Nephron progenitor cell (in vitro differentiated cells): ENCODE results near the gene SBF2.

Experiments
- DNase-seq: peaks from one replicate; pipeline ENCODE4 v3.0.0; 2021
- H3K27ac Mint-ChIP-seq: 2 replicates; pipeline ENCODE4 v1.8.0; 2021; ENCODE audit warnings: mild to moderate bottlenecking, moderate library complexity, mixed read lengths
- H3K27me3 Mint-ChIP-seq: 2 replicates; pipeline ENCODE4 v1.8.0; 2021; ENCODE audit warnings: mild to moderate bottlenecking, low read depth, mixed read lengths; ENCODE audit not compliant: poor library complexity
- H3K36me3 Mint-ChIP-seq: 2 replicates; pipeline ENCODE4 v1.8.0; 2021; ENCODE audit warnings: low read depth, mixed read lengths
- H3K4me1 Mint-ChIP-seq: 2 replicates; pipeline ENCODE4 v1.8.0; 2021; ENCODE audit warnings: mixed read lengths
- H3K4me3 Mint-ChIP-seq: 2 replicates; pipeline ENCODE4 v1.8.0; 2021; ENCODE audit warnings: mild to moderate bottlenecking, moderate library complexity, mixed read lengths
- H3K9me3 Mint-ChIP-seq: 2 replicates; pipeline ENCODE4 v1.8.0; 2021; ENCODE audit warnings: mild to moderate bottlenecking, moderate library complexity, mixed read lengths
- TF ChIP-seq, protein P1 (sequence below): fragments of 200-600 bp; sonication (generic); IDR thresholded peaks from 2 replicates; pipeline ENCODE4 v1.5.0; 2021; ENCODE audit warnings: antibody characterized with exemption

The SBF2 gene

DNA sequence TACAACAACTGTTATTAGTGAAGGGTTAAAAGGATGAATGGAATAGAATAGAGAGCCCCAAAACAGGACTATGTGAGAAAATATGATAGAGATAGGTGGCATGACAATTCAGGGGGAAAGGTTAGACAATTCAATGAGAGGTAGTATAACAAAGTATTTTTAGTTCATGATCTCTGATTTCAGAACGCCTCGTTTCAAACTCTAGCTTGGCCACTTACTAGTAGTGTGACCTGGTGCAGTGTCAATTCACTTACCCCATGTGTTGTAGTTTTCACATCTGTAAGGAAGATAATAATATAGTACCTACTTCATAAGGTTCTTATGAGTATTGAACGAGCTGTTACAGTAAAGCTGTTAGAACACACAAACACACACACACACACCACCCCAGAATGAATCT, 322.1 kb downstream of the SBF2 start:
- H3K27me3 Mint-ChIP-seq = no peaks in the 10 kb centered on the region
- H3K9me3 Mint-ChIP-seq = no peaks in the 10 kb centered on the region
- H3K4me3 Mint-ChIP-seq = no peak overlapping the region
- TF ChIP-seq, protein P1, sequence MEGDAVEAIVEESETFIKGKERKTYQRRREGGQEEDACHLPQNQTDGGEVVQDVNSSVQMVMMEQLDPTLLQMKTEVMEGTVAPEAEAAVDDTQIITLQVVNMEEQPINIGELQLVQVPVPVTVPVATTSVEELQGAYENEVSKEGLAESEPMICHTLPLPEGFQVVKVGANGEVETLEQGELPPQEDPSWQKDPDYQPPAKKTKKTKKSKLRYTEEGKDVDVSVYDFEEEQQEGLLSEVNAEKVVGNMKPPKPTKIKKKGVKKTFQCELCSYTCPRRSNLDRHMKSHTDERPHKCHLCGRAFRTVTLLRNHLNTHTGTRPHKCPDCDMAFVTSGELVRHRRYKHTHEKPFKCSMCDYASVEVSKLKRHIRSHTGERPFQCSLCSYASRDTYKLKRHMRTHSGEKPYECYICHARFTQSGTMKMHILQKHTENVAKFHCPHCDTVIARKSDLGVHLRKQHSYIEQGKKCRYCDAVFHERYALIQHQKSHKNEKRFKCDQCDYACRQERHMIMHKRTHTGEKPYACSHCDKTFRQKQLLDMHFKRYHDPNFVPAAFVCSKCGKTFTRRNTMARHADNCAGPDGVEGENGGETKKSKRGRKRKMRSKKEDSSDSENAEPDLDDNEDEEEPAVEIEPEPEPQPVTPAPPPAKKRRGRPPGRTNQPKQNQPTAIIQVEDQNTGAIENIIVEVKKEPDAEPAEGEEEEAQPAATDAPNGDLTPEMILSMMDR = no peak
- H3K36me3 Mint-ChIP-seq = peaks cover 10% of the 10 kb centered on the region
- DNase-seq = no peak
- no peak overlapping the region for H3K27ac Mint-ChIP-seq
- H3K4me1 Mint-ChIP-seq = no peaks in the 10 kb centered on the region

DNA sequence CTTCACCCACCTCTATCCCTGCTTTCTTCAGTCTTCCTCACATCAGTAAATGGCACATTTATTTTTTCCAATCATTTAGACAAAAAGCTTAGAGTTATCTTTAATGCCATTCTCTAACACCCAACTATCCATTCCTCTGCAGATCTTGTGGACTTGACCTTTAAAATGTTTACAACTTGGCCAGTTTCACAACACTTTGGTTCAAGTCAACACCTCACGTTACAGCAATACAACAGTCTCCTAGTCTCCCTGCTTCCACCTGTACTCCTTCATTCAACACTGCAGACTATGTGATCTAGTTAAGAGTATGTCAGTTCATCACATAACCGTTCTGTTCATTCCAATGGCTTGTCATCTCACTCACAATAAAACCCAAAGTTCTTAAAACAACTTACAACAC, 325.0 kb downstream of the SBF2 start:
- TF ChIP-seq, protein P1 = no peak
- H3K36me3 Mint-ChIP-seq = peaks cover 13% of the 10 kb centered on the region
- no peak overlapping the region for H3K27ac Mint-ChIP-seq
- H3K4me1 Mint-ChIP-seq = no peaks in the 10 kb centered on the region
- no peaks in the 10 kb centered on the region for H3K27me3 Mint-ChIP-seq
- H3K4me3 Mint-ChIP-seq = no peak overlapping the region
- H3K9me3 Mint-ChIP-seq = peaks cover 7% of the 10 kb centered on the region
- no peak for DNase-seq

DNA sequence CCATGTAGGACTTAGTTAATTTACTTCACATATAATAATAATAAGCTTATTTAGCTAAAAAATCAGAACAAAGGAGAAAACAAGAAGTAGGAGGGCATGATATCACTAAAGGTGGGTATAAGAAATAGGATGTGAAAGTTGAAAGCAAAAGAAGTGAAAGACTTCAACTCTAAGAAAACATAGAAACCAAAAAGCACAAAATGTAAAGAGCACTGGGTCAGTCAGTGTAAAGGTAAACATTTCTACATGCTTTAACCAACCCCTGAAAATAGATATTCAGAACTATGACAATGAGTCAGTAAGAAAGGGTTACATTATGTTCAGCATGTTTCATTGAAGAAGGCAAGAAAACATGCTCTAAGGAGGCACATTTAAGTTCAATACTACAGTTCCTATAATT, 331.3 kb downstream of the SBF2 start:
- TF ChIP-seq, protein P1 = no peak
- no peaks in the 10 kb centered on the region for H3K4me1 Mint-ChIP-seq
- H3K36me3 Mint-ChIP-seq = peaks cover 59% of the 10 kb centered on the region
- DNase-seq = no peak
- no peaks in the 10 kb centered on the region for H3K27me3 Mint-ChIP-seq
- peaks cover 7% of the 10 kb centered on the region for H3K9me3 Mint-ChIP-seq
- H3K4me3 Mint-ChIP-seq = no peak overlapping the region
- H3K27ac Mint-ChIP-seq = no peak overlapping the region

DNA sequence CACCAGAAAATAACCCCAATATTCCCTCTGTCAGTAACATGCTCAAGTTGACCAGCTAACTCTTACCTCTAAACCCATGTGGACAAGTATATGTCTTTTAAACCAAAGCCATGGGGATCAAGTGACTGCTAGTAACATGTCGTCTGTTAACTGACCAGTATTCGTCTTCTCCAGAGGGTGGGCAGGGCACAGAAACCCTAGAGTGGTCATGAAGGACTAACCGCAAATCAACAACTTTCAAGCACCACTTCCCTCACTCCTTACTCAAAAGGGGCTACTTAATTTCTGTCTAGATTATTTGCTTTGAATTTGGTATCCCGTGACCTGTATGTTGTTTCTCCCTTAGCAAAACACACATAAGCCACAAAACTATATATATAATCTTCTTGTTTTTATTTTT, 336.9 kb downstream of the SBF2 start:
- Mint-ChIP-seq H3K27me3 (no peaks in the 10 kb centered on the region), H3K4me3 (no peak overlapping the region), H3K27ac (no peak overlapping the region), H3K9me3 (no peaks in the 10 kb centered on the region), H3K4me1 (peaks cover 4% of the 10 kb centered on the region), H3K36me3 (peaks cover 34% of the 10 kb centered on the region)
- DNase-seq = no peak
- TF ChIP-seq, protein P1 = no peak

DNA sequence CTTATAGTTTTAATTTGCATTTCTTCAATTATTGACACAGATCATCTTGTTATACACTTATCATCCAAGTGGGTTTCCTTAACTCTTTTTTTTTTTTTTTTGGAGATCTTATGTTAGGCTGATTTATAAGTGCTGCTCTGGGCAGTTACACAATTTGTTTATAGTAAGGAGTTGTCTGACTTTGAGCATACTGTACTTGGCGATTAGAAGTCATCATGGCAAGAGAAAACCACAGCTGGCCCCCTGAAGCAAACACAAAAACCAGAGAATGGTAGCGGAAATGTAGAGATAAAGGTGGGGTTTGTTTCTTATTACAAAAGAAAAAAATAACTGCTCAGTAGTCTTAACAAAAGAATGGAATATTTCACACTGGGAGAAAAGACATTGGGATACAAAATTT, 337.5 kb downstream of the SBF2 start:
- H3K36me3 Mint-ChIP-seq = peaks cover 28% of the 10 kb centered on the region
- no peak overlapping the region for H3K27ac Mint-ChIP-seq
- no peaks in the 10 kb centered on the region for H3K9me3 Mint-ChIP-seq
- no peaks in the 10 kb centered on the region for H3K27me3 Mint-ChIP-seq
- H3K4me3 Mint-ChIP-seq = no peak overlapping the region
- TF ChIP-seq, protein P1 = no peak
- H3K4me1 Mint-ChIP-seq = peaks cover 6% of the 10 kb centered on the region
- DNase-seq = no peak

GRCh38 chr11:9955391-9955790, 338.6 kb downstream of the SBF2 start:
- peaks cover 27% of the 10 kb centered on the region for H3K36me3 Mint-ChIP-seq
- H3K4me1 Mint-ChIP-seq = peaks cover 6% of the 10 kb centered on the region
- no peaks in the 10 kb centered on the region for H3K27me3 Mint-ChIP-seq
- DNase-seq = no peak
- H3K27ac Mint-ChIP-seq = no peak overlapping the region
- no peak overlapping the region for H3K4me3 Mint-ChIP-seq
- H3K9me3 Mint-ChIP-seq = no peaks in the 10 kb centered on the region
- TF ChIP-seq, protein P1 = no peak
